GM21526 (cell line): ENCODE data around the gene THAP3.

Source experiments
- ATAC-seq: cut with Tn5 transposase; IDR thresholded peaks from one replicate; pipeline ENCODE4 v1.9.1; 2021; ENCODE audit warnings: moderate library complexity; ENCODE audit not compliant: unreplicated experiment, low FRiP score

Gene THAP3

DNA sequence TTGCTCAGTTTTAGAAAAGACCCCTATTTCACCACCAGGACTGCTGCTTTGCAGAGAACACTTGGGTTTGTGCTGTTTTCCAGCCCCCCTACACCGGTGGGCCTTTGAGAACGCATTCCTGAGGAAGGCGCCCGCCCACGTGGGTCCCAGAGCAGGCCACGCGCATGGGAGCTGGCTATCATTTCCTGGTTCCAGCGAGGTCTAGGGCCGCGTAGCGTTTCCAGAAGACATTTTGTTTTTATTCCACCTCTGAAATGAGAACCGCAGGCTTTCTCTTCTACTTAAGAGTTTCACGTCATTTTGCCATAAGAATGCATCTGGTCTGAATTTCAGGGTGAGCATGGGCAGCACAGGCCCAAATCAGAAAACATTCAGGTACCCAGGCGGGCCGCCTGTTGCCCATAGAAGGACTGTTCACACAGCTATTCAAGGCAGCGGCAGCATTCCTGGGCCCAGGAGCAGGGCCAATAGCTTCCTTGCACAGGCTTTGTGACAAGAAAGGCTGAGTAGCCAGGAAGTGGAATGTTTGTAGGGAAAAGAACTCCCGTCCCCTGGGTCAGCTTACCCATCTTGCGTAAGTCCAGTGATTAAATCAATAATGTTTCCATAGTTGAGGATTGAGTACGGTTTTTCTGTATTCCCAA is 20.6 kb upstream of the THAP3 start:
- ATAC-seq: no peak

DNA sequence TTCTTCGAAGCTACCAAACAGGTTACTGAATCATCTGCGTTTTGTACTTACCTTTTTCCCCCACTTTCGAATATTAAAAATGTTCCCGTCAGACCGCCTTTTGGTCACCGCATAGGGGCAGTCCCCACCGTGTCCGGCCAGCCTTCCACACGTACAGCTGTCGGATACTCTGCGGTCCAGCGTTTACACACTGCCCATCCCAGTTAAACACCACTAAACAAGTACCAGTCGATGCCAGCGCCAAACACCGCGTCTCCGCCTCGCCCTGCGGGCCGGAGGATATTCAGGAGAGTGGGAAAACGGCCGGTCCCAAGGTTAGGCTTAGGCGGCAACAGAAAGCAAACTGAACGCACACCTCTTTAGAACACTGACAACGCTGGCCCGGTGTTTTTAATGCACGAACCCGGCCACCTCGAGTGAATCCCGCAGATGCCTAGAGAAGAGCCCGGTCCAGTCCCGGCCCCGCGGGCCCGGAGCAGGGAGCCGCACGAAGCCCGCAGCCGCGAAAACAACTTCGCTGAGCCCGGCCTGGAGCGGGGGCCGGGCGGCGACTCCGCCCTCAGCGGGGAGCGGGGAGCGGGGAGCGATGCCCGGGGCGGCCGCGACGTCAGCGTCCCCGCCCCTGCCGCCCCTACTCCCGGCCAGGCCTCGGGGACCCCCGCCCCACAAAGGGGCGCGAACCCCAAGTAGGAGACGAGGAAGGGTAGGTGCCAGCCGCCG is 11.9 kb upstream of the THAP3 start:
- ATAC-seq: peak; percentile 25

- peak; percentile 84 for ATAC-seq
Observed at GRCh38 chr1:6613361-6614018, 11.2 kb upstream of the THAP3 start, which contains the start of gene PHF13. PHF13 (plus strand) TSS chr1:6613731; CDS start chr1:6614067, 336 bp downstream.

- ATAC-seq: no peak
Observed at GRCh38 chr1:6614019-6614928, 10.4 kb upstream of the THAP3 start.

DNA sequence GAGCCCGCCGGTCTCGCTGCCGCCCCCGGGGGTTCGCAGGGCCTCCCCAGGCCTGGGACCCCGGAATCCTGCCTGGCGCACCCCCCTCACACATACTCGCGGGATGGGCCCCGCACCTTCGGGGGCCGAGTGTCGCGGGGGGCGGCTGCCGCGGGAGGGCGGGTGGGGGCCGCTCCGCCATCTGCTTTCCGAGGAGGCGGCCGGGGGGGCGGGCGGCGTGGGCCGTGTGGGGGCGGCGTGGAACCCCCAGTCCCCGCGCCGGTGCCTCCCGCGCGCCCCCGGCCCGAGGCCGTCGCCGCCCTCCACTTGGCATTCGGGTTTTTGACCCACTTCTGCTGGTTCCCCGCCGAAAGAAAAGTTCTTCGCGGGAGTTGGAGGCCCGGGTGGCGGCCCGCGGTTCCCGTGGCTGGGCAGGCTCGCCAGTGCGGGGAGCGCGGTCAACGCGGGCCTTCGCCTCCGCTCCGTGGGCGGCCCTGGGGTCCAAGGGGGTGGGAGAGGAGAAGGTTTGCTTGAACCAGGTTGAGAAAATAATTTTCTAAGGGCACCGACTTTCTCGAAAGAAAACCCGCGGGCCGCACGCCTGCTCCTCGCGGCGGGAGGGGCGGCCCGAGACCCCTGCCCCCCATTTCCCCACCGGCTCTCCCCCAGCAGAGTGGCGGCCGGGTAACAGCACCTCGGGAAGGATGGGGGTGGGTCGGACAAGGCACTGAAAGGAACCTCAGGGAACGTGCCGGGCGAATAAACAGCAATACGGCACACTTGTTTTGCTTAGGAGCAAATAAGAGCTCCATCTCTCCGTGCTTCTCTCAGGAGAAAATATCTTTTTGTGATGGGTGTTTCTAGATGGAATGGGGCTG is 9.5 kb upstream of the THAP3 start:
- ATAC-seq: no peak

DNA sequence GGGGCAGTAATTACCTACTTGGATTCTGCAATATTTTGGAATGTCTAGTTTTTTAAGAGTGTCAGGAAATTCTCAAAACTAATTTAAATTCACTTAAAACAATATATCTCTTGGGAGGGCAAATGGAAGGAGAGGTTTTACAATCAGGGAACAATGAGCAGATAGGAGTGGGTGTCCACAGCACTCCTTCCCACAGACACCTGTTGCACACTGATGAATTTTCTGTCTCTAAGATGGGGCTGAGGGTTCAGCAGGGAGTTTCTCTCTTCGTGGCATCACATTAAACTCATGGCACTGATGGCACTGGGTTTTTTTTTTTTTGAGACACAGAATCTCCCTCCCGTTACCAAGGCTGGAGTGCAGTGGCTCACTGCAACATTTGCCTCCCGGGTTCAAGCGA is 5.6 kb upstream of the THAP3 start:
- ATAC-seq: no peak

DNA sequence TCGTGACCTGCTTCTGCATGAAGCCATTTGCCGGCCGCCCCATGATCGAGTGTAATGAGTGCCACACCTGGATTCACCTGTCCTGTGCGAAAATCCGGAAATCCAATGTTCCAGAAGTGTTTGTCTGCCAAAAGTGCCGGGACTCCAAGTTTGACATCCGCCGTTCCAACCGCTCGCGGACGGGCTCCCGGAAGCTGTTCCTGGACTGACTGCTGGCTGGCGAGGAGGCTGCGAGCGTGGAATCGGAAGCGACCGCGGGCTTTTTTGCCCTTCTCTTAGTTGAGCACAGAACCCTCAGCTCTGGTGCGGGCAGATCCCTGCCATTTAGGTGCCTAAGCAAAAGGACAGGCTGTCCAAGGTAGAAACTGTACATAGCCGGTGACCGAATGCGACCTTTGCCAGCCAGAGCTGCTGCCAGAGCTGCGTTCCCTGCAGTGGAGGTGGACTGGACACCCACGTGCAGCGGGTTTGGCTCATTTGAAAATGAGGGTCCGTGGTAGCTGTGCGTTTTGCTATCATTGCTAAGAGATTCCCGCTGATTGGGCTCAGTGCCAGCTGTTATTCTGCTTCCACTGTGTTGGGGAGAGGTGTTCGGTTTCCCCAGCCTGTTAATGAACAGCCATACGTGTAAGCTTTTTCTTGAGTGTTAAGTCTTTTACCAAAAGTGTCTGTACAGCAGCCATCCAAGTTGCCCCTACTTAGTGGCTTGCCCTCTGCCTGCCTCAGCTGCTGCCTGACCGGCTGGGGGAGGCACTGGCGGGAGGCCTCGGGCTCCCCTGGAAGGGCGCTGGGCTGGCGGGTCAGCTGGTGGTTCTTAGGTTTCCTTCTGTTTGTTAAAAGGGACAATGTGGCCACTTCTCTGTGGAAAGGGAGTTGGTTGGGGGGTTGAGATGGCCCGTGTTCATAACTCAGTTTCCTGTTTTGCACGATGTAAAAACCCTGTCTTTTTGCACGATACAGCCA is 3.0 kb upstream of the THAP3 start:
- no peak for ATAC-seq

DNA sequence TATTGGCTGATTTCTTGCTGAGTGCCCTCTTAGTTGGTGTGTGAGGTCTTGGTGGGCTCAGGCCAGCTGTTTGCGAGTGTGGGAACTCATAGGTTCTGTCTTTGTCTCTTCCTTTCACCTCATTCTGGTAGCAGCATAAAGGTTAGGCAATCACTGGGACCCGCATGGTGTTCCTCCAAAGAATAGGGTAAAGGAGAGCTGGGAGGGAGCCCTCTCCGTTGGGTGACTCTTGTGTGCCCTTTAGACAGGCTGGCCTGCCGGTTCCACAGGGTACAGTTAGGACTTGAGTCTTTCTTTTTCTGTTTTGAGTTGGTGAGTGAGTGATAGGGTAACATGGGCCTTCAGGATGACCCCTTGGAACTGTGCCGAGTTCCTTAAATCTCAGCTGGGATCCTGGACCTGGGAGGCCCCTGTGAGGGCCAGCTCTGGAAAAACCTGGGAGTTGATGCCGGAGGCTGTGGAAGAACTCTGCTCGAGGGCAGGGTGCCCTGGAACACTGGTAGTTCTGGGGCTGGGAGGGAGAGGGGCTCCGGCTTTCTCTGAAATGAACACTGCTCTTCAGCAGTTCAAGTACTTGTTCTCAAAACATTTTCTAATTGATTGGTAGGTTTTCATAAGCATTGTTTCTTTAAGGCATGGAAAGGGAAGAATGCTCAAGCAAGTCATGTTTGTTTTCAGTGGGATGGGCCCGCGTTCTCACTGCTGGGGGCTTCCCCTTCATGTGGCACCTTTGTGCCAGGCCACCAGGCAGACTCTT is 2.1 kb upstream of the THAP3 start:
- ATAC-seq: no peak

- no peak for ATAC-seq
Observed at GRCh38 chr1:6623269-6623965, 1.3 kb upstream of the THAP3 start.

GRCh38 chr1:6625584-6626149 is 999 bp downstream of the THAP3 start:
- no peak for ATAC-seq

GRCh38 chr1:6627031-6627430 is 2.4 kb downstream of the THAP3 start:
- ATAC-seq: no peak

- ATAC-seq: no peak
Observed at GRCh38 chr1:6627841-6628545, 3.3 kb downstream of the THAP3 start.

- ATAC-seq: no peak
Observed at GRCh38 chr1:6628971-6629479, 4.4 kb downstream of the THAP3 start.

GRCh38 chr1:6630027-6630426 is 5.4 kb downstream of the THAP3 start:
- ATAC-seq: no peak

- ATAC-seq: no peak
Observed at GRCh38 chr1:6631058-6631457, 6.4 kb downstream of the THAP3 start.
